ENCODE results near the gene BTN1A1. TPM values are rescaled to one million over a fixed set of nuclear protein-coding genes. Genes with fewer than 3 reads are reported as not detected.

Gene BTN1A1
- polyA plus RNA-seq, 1 donor (not counting 4 experiments of a cell fraction or from before 2014, with no cell fraction given), result not detected

GRCh38 chr6:26475823-26476729 lies 24.0 kb upstream of the BTN1A1 start:
- no peak for FAIRE-seq
- TF ChIP-seq EZH2 (IDR thresholded peaks at IDR 0.05; ENCODE audit: low read length) (no peak), CTCF (optimal IDR thresholded peaks at IDR 0.05 in 1 of 3, IDR thresholded peaks at IDR 0.05 in 1 of 3, conservative IDR thresholded peaks at IDR 0.05 in 1 of 3; ENCODE audit: extremely low read depth in 1 of 3, insufficient read depth in 2 of 3, low read length in 3 of 3) (no peak)
- Histone ChIP-seq H2AFZ (ENCODE audit: control insufficient read depth, low read length) (no peak overlapping the region), H4K20me1 (ENCODE audit: control insufficient read depth, extremely low read depth, insufficient read depth, low read length) (no peaks in the 10 kb centered on the region), H3K79me2 (ENCODE audit: control insufficient read depth, insufficient read depth, low read length) (no peaks in the 10 kb centered on the region), H3K4me1 (ENCODE audit: control insufficient read depth, extremely low read depth, insufficient read depth, low read length) (peaks cover 18% of the 10 kb centered on the region), H3K36me3 (ENCODE audit: control insufficient read depth in 2 of 2, extremely low read depth in 1 of 2, insufficient read depth in 2 of 2, low read length in 2 of 2) (no peaks in the 10 kb centered on the region), H3K4me3 (ENCODE audit: control insufficient read depth in 2 of 3, extremely low read depth in 1 of 3, insufficient read depth in 2 of 3, low read depth in 1 of 3, low read length in 3 of 3) (no peak overlapping the region), H3K4me2 (ENCODE audit: control insufficient read depth, extremely low read depth, insufficient read depth, low read depth, low read length) (no peak overlapping the region), H3K9me3 (ENCODE audit: control insufficient read depth, low read depth, low read length) (no peaks in the 10 kb centered on the region), H3K27ac (ENCODE audit: control insufficient read depth, insufficient read depth, low read length) (no peak overlapping the region), H3K9ac (ENCODE audit: control insufficient read depth, extremely low read depth, insufficient read depth, low read length) (no peak overlapping the region), H3K27me3 (ENCODE audit: control insufficient read depth, extremely low read depth, insufficient read depth, low read length) (no peaks in the 10 kb centered on the region), H3K9me1 (ENCODE audit: control insufficient read depth, extremely low read depth, insufficient read depth, low read length) (no peaks in the 10 kb centered on the region)
- dilution Hi-C loops (cut with MboI; ENCODE audit: extremely low pct_ligation_motif_present, low sequenced_read_pairs), result no loop called here
- DNase-seq (ENCODE audit: low read depth, low spot score), result no peak

- no peak overlapping the region for H3K27ac ChIP-seq (ENCODE audit: control insufficient read depth, insufficient read depth, low read length)
- H3K36me3 ChIP-seq (ENCODE audit: control insufficient read depth in 2 of 2, extremely low read depth in 1 of 2, insufficient read depth in 2 of 2, low read length in 2 of 2), result no peaks in the 10 kb centered on the region
- no peaks in the 10 kb centered on the region for H3K79me2 ChIP-seq (ENCODE audit: control insufficient read depth, insufficient read depth, low read length)
- H3K27me3 ChIP-seq (ENCODE audit: control insufficient read depth, extremely low read depth, insufficient read depth, low read length), result no peaks in the 10 kb centered on the region
- H3K9ac ChIP-seq (ENCODE audit: control insufficient read depth, extremely low read depth, insufficient read depth, low read length), result no peak overlapping the region
- H4K20me1 ChIP-seq (ENCODE audit: control insufficient read depth, extremely low read depth, insufficient read depth, low read length), result no peaks in the 10 kb centered on the region
- H3K9me1 ChIP-seq (ENCODE audit: control insufficient read depth, extremely low read depth, insufficient read depth, low read length), result no peaks in the 10 kb centered on the region
- dilution Hi-C loops (cut with MboI; ENCODE audit: extremely low pct_ligation_motif_present, low sequenced_read_pairs), result no loop called here
- H3K4me1 ChIP-seq (ENCODE audit: control insufficient read depth, extremely low read depth, insufficient read depth, low read length), result peaks cover 18% of the 10 kb centered on the region
- DNase-seq (ENCODE audit: low read depth, low spot score) (no peak), FAIRE-seq (no peak)
- no peak overlapping the region for H3K4me2 ChIP-seq (ENCODE audit: control insufficient read depth, extremely low read depth, insufficient read depth, low read depth, low read length)
- TF ChIP-seq CTCF (optimal IDR thresholded peaks at IDR 0.05 in 1 of 3, IDR thresholded peaks at IDR 0.05 in 1 of 3, conservative IDR thresholded peaks at IDR 0.05 in 1 of 3; ENCODE audit: extremely low read depth in 1 of 3, insufficient read depth in 2 of 3, low read length in 3 of 3), result no peak
- no peak overlapping the region for H3K4me3 ChIP-seq (ENCODE audit: control insufficient read depth in 2 of 3, extremely low read depth in 1 of 3, insufficient read depth in 2 of 3, low read depth in 1 of 3, low read length in 3 of 3)
- no peaks in the 10 kb centered on the region for H3K9me3 ChIP-seq (ENCODE audit: control insufficient read depth, low read depth, low read length)
- no peak overlapping the region for H2AFZ ChIP-seq (ENCODE audit: control insufficient read depth, low read length)
These were observed 23.2 kb upstream of the BTN1A1 start for GRCh38 chr6:26476896-26477295.

All from keratinocyte (primary cell).